Subcutaneous adipose tissue (tissue), 4 donors: ENCODE data around the gene ANKRD52. TPM values are rescaled to one million over a fixed set of nuclear protein-coding genes. Genes with fewer than 3 reads are reported as not detected.

Experiments
- CTCF ChIP-seq: fragments of 450-650 bp; IDR thresholded peaks from one replicate; pipeline ENCODE4 v1.5.1; 2016; ENCODE audit warnings: low read depth, mild to moderate bottlenecking, control low read depth, antibody characterized with exemption, moderate library complexity
- total RNA-seq, 4 donors: library from RNA; depleted of rRNA; stranded (reverse); fragments of >200 nt; gene quantifications; one replicate each; pipeline ENCODE4 v1.1.0, GENCODE V29; 2016

The ANKRD52 gene
- total RNA-seq, 4 donors from 2014 or later, result 14.3 to 24.1 (median 19.9) TPM

DNA sequence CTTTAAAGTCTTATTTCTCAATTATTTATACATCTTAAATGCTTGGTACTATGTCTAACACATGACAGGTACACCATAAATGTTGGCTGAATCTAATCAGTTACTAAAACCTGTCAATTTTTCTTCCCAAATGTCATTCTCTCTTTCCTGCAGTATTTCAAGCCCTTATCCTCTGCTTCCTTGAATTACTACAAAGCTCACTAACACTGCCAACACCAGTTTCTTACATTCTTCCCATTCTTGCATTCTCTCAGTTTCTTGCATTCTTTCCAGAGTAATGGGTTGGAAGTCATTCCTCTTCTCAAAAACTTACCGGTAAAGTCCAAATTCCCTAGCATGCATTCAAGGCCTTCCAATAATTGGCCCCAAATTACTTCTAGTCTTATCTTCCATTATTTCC, 59.3 kb downstream of the ANKRD52 start:
- no peak for TF ChIP-seq CTCF

- TF ChIP-seq CTCF, result no peak
These were observed 60.1 kb downstream of the ANKRD52 start for GRCh38 chr12:56197921-56198635.

DNA sequence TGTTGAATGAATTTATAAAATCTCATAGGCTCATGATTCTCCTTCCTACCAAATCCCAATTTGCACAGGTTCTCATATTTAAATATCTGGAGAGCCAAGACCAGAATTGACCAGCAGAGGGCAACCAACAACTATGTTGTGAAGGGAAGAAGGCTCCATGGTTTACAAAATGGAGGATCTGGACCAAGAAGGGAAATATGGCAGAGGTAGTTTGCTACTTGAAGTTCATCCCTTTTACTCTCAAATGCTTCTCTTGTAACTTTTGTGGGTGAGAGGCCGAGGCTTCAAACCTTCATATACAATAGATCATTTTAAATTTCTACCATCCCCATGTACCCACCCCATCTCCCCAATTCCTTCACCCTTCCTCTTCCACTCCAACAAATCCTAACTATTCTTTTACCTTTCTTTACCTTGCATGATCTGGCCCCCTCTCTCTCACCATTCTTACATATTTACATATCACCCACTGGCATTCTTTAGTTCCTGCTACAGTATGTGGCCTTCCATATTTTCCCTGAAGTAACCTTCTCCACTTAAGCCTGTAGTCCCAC, 65.1 kb downstream of the ANKRD52 start:
- no peak for TF ChIP-seq CTCF

GRCh38 chr12:56192582-56192981, 65.6 kb downstream of the ANKRD52 start:
- no peak for TF ChIP-seq CTCF

GRCh38 chr12:56190695-56191155, 67.5 kb downstream of the ANKRD52 start:
- TF ChIP-seq CTCF, result no peak

- TF ChIP-seq CTCF, result no peak
These were observed 68.1 kb downstream of the ANKRD52 start for GRCh38 chr12:56189918-56190694.
